Measurements from ENCODE around the gene SLC16A6. TPM values are rescaled to one million over a fixed set of nuclear protein-coding genes. Genes with fewer than 3 reads are reported as not detected.
"Not testable (repeated sequence)": the region's sequence is repeated elsewhere in the genome, so short reads cannot be mapped to it uniquely, and the experiment has no call there.

Gene SLC16A6
- total RNA-seq, 1 donor from 2014 or later = not detected

DNA sequence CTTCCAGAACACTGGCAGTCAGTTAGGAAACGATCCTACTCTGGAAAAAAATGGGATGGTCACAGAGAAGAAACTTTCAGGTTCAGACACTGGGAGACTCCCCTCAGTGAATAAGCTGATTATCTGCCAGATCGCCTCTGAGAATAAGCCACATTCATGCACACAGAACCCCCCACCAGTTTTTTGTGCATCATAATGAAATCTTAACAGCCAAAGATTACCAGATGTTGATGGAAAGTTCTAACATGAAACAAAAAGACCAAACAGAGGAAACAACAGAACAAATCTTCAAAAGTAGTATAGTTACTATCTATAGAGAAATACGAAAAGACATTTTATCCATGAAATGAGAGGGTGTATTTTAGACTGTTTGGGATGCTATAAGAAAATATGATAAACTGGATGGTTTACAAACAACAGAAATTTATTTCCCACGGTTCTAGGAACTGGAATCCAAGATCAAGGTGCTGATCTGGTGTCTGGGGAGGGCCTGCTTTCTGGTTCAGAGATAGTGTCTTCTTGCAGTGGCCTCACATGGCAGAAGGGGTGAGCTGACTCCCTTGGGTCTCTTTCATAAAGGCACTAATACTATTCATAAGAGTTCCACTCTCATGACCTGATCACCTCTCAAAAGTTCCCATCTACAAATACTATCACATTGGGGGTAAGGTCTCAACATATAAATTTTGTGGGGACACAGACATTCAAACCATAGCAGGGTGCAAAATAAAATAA, 51.1 kb downstream of the SLC16A6 start:
- Histone ChIP-seq H3K4me1 (no peaks in the 10 kb centered on the region), H3K4me3 (no peak overlapping the region), H3K27me3 (no peaks in the 10 kb centered on the region), H3K27ac (no peak overlapping the region), H3K36me3 (no peaks in the 10 kb centered on the region), H3K9me3 (no peaks in the 10 kb centered on the region)
- DNase-seq (ENCODE audit: low spot score in 2 of 2) = no peak
- TF ChIP-seq, protein P1, sequence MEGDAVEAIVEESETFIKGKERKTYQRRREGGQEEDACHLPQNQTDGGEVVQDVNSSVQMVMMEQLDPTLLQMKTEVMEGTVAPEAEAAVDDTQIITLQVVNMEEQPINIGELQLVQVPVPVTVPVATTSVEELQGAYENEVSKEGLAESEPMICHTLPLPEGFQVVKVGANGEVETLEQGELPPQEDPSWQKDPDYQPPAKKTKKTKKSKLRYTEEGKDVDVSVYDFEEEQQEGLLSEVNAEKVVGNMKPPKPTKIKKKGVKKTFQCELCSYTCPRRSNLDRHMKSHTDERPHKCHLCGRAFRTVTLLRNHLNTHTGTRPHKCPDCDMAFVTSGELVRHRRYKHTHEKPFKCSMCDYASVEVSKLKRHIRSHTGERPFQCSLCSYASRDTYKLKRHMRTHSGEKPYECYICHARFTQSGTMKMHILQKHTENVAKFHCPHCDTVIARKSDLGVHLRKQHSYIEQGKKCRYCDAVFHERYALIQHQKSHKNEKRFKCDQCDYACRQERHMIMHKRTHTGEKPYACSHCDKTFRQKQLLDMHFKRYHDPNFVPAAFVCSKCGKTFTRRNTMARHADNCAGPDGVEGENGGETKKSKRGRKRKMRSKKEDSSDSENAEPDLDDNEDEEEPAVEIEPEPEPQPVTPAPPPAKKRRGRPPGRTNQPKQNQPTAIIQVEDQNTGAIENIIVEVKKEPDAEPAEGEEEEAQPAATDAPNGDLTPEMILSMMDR (IDR thresholded peaks at IDR 0.05) = no peak
- intact Hi-C loops (cut with DNase I) = no loop called here

DNA sequence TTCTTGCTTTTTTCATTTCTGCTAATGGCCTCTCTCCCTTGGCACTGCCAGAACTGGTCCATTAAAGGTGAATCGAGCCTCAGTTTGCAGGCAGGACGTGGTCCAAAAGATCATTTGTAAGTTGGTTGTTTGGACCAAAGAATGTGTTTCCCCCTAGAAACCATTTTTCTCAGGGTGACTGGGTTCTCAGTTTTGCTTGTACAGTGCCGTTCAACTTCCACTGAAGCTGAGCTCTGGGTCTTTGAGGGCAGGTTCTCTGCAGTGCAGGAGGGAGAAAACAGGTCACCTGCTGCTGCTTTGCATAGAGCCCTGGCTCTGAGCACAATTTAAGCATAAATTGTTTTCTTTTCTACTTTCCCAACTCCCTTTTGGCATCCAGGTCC, 52.1 kb downstream of the SLC16A6 start:
- Histone ChIP-seq H3K9me3 (no peaks in the 10 kb centered on the region), H3K4me1 (no peaks in the 10 kb centered on the region), H3K36me3 (no peaks in the 10 kb centered on the region), H3K4me3 (no peak overlapping the region), H3K27me3 (no peaks in the 10 kb centered on the region), H3K27ac (peak overlapping the region in 1 of 2 donors; percentile 6)
- TF ChIP-seq, protein P1 (IDR thresholded peaks at IDR 0.05) = no peak
- intact Hi-C loops (cut with DNase I) = no loop called here
- no peak for DNase-seq (ENCODE audit: low spot score in 2 of 2)

DNA sequence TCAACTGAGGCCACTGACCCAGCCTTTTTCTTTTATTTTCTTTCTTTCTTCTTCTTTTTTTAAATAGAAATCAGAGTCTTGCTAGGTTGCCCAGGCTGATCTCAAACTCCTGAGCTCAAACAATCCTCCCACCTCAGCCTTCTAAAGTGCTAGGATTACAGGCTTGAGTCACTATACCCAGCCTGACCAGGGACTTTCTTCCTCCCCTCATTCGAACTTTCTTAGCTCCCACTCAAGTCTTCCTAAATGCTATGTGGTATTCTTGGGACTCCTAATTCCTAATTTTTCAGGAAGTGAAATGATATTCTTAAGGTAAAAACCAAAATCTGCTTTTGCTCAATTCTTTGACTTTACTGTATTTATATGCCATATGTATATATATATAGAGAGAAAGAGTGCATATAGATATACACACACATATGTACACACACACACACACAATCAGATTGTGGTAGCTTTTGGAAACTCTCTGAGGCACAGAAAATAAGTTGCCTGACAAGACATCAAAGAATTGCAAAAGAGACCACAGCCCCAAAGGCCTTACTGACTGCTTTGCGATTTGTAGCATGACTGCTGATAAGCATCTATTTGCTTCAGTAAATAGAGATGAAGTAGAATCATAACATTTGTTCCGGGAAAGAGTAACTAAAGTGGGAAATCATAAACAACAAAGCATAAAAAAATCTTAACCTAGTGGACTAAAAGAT, 52.6 kb downstream of the SLC16A6 start:
- no peak for DNase-seq (ENCODE audit: low spot score in 2 of 2)
- H3K27me3 ChIP-seq = no peaks in the 10 kb centered on the region
- H3K27ac ChIP-seq = peak overlapping the region in 1 of 2 donors; percentile 6
- H3K4me1 ChIP-seq = no peaks in the 10 kb centered on the region
- H3K4me3 ChIP-seq = no peak overlapping the region
- TF ChIP-seq, protein P1 (IDR thresholded peaks at IDR 0.05) = no peak
- intact Hi-C loops (cut with DNase I) = no loop called here
- no peaks in the 10 kb centered on the region for H3K36me3 ChIP-seq
- H3K9me3 ChIP-seq = no peaks in the 10 kb centered on the region

DNA sequence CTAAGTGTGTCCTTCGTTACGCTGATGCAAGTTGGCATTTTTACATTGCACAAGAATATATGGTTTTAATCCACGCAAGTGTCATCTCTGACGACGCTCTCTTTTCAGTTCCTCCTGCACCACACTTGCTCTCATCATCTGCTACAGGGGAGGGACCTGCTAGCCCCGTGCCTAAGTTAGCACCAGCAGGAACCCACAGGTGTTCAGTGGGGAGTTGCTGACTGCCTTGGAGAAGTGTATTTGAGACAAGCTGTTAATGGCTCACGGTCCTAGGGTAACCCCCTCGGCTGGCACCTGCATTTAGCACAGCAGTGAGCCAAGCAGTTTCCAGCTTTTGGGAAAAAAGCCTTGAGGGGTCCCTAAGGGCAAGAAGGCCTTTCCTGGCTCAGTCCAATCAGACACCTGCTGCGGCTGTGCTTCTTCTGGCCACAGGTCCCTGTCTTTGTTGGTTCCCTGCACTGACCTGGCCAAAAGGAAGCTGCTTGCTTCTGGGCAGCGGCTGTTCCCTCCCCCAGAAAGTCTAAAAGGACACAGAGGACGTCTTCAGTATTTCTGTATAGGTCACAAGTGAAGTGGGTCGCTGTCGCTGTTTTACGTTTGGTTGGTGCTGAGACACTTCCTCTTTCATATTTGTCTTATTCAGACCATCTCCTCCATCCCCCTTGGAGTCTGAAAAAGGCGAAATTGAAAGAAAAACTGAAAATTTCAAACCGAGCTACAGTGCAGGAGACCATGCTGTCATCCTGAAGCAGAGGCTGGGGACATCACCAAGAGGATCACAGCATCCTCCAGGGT, 53.4 kb downstream of the SLC16A6 start:
- H3K9me3 ChIP-seq; H3K4me1 ChIP-seq; H3K27me3 ChIP-seq; H3K36me3 ChIP-seq; H3K4me3 ChIP-seq; intact Hi-C loops (cut with DNase I): not testable (repeated sequence)
- peak; percentile 56 to 72 for DNase-seq (ENCODE audit: low spot score in 2 of 2)
- H3K27ac ChIP-seq = peak overlapping the region; percentile 49 to 56

DNA sequence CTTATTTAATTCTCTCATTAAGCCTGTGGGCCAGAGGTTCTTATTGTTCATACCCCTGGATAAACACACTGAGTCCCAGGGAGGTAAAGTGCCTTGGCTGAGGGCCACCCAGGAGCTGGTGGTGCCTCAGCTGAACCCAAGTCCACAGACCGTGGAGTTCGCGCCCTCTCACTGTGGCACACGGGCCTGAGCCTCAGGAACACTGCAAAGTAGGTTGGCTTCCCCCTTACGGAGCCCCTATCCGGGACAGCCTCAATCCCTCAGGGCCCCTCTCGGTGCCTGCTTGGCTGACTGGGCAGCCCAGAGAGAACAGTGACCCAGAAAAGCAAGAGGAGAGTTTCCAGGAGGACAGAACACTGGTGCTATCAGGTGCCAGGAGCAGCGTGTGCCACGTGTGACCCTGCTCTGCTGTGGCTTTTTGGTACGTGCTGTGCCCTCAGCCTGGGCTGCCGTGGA, 55.6 kb downstream of the SLC16A6 start:
- H3K27me3 ChIP-seq; H3K9me3 ChIP-seq; intact Hi-C loops (cut with DNase I); H3K36me3 ChIP-seq; H3K4me1 ChIP-seq; H3K4me3 ChIP-seq: not testable (repeated sequence)
- peak overlapping the region; percentile 12 to 48 for H3K27ac ChIP-seq
- peak in 1 of 2 donors; percentile 58 for DNase-seq (ENCODE audit: low spot score in 2 of 2)

DNA sequence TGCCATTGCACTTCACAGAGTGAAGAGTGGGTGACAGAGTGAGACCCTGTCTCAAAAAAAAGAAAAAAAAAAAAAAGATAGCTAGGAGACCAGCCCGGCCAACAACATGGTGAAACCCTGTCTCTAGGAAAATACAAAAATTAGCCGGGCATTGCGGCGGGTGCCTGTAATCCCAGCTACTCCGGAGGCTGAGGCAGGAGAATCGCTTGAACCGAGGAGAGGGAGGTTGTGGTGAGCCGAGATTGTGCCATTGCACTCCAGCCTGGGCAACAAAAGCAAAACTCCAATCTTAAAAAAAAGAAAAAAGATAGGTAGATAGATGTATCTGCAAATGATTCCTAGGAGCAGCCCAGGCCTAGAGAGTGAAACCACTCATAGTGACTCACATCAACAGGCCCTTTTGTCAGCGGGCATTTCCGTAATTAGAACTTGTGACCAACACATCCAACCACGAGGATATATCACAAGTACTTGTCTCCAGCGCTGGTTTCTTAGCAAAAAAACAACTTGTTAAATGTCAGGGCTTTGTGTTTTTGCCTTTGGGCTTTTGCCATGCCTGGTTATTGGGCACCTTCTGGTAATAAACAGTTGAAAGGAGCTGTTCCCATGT, 56.1 kb downstream of the SLC16A6 start:
- intact Hi-C loops (cut with DNase I); H3K27me3 ChIP-seq; H3K4me3 ChIP-seq; H3K36me3 ChIP-seq; H3K9me3 ChIP-seq; H3K4me1 ChIP-seq: not testable (repeated sequence)
- peak; percentile 30 to 62 for DNase-seq (ENCODE audit: low spot score in 2 of 2)
- H3K27ac ChIP-seq = peak overlapping the region in 1 of 2 donors; percentile 48

DNA sequence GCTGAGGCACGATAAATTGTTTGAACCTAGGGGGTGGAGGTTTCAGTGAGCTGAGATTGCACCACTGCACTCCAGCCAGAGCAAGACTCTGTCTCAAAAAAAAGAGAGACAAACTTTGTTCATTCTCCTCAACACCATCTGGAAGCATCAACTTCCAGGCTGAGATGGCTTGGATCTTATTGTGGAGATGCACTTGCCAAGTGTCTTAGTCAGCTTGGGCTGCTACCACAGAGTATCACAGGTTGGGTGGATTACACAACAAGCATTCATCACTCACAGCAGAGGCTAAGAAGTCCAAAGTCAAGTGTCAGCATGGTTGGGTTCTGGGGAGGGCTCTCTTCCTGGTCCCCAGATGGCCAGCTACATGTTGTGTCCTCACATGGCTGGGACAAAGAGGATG, 58.2 kb downstream of the SLC16A6 start:
- intact Hi-C loops (cut with DNase I); H3K36me3 ChIP-seq; H3K27me3 ChIP-seq; H3K4me1 ChIP-seq; H3K9me3 ChIP-seq; H3K4me3 ChIP-seq; H3K27ac ChIP-seq: not testable (repeated sequence)
- DNase-seq (ENCODE audit: low spot score in 2 of 2) = peak in 1 of 2 donors; percentile 62
